ACC112 (cell line): Measurements from ENCODE around the gene SLC25A44.
A peak's percentile ranks its signal among the peaks of the same experiment; 100 is the strongest.
"Not testable (repeated sequence)": the region's sequence is repeated elsewhere in the genome, so short reads cannot be mapped to it uniquely, and the experiment has no call there.

Experiments used
- H2AFZ ChIP-seq: fragments of 200-600 bp; sonication (generic); one replicate; pipeline ENCODE4 v1.6.0; 2017; ENCODE audit warnings: antibody characterized with exemption, low read length; ENCODE audit not compliant: unreplicated experiment
- H3K27ac ChIP-seq: fragments of 200-600 bp; sonication (generic); 2 replicates; pipeline ENCODE4 v1.5.1; 2014; ENCODE audit warnings: low read depth, mild to moderate bottlenecking, antibody characterized with exemption, low read length, moderate library complexity
- H3K27me3 ChIP-seq: fragments of 200-600 bp; sonication (generic); 2 replicates; pipeline ENCODE4 v1.6.1; 2014; ENCODE audit warnings: mild to moderate bottlenecking, antibody characterized with exemption, low read length, moderate library complexity, mixed read lengths; ENCODE audit not compliant: insufficient read depth
- H3K36me3 ChIP-seq: fragments of 200-600 bp; sonication (generic); 2 replicates; pipeline ENCODE4 v1.6.1; 2016; ENCODE audit warnings: mild to moderate bottlenecking, antibody characterized with exemption, low read length, moderate library complexity, mixed read lengths; ENCODE audit not compliant: insufficient read depth
- H3K4me1 ChIP-seq: fragments of 200-600 bp; sonication (generic); one replicate; pipeline ENCODE4 v1.6.1; 2016; ENCODE audit warnings: low read length, mixed read lengths; ENCODE audit not compliant: insufficient read depth, unreplicated experiment, control insufficient read depth
- H3K4me3 ChIP-seq: fragments of 200-600 bp; sonication (generic); 2 replicates; pipeline ENCODE4 v1.5.1; 2014; ENCODE audit warnings: mild to moderate bottlenecking, low read depth, low read length
- H3K79me2 ChIP-seq: fragments of 200-600 bp; sonication (generic); one replicate; pipeline ENCODE4 v1.6.0; 2016; ENCODE audit warnings: low read length; ENCODE audit not compliant: control insufficient read depth, unreplicated experiment, insufficient read depth

Gene SLC25A44

DNA sequence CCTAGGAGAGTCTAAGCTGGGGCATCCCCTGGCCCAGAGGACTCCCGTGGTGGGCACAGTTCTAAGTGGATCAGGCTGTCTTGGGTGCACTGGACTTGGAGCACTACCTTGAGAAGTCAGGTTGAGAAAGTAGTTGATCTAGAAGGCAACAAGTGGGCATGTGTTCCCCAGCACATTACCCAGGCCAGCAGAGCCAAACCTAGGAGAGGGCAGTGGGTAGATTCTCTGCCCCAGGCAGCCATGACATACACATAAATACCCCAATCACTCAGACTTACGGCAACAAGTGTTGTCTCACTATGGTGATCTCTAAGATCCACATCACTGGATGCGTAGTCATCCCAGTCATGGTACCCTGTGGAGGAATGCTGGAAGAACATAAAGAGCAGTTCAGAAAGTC lies 17.3 kb downstream of the SLC25A44 start:
- no peaks in the 10 kb centered on the region for H3K27me3 ChIP-seq
- H3K4me3 ChIP-seq = no peak overlapping the region
- H3K36me3 ChIP-seq = no peaks in the 10 kb centered on the region
- peaks cover 4% of the 10 kb centered on the region for H3K79me2 ChIP-seq
- H3K27ac ChIP-seq = no peak overlapping the region
- peaks cover 5% of the 10 kb centered on the region for H3K4me1 ChIP-seq
- H2AFZ ChIP-seq = no peak overlapping the region

DNA sequence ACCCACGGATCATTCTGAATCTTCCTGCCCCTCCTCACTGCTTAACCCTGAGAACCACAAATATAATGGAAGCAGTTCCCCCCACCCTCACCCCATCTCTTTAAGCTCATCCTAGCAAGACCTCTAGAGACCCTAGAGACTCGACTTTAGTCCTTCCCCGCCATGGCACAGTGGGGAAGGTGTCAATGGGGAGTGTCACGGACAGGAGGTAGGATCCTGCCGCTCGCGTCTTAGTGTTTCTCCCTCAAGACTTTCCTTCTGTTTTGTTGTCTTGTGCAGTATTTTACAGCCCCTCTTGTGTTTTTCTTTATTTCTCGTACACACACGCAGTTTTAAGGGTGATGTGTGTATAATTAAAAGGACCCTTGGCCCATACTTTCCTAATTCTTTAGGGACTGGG lies 18.2 kb downstream of the SLC25A44 start:
- H3K79me2 ChIP-seq = peaks cover 4% of the 10 kb centered on the region
- H2AFZ ChIP-seq = no peak overlapping the region
- peak overlapping the region; percentile 95 for H3K4me3 ChIP-seq
- no peaks in the 10 kb centered on the region for H3K36me3 ChIP-seq
- H3K4me1 ChIP-seq = peaks cover 5% of the 10 kb centered on the region
- peak overlapping the region; percentile 96 for H3K27ac ChIP-seq
- no peaks in the 10 kb centered on the region for H3K27me3 ChIP-seq

DNA sequence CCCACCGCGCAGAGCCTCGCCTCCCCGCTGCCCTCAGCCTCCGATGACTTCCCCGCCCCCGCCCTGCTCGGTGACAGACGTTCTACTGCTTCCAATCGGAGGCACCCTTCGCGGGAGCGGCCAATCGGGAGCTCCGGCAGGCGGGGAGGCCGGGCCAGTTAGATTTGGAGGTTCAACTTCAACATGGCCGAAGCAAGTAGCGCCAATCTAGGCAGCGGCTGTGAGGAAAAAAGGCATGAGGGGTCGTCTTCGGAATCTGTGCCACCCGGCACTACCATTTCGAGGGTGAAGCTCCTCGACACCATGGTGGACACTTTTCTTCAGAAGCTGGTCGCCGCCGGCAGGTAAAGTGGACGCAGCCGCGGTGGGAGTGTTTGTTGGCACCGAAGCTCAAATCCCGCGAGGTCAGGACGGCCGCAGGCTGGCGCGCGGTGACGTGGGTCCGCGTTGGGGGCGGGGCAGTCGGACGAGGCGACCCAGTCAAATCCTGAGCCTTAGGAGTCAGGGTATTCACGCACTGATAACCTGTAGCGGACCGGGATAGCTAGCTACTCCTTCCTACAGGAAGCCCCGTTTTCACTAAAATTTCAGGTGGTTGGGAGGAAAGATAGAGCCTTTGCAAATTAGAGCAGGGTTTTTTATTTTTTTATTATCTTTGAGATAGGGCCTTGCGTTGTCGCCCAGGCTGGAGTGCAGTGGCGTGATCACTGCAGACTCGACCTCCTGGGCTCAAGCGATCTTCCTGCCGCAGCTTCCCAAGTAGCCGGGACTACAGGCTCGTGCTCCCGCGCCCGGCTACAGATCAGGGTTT lies 19.1 kb downstream of the SLC25A44 start, which contains the start of gene PMF1:
Gene PMF1 (plus strand): TSS at position 175 of the 811 bp plus-strand sequence. CDS start 9 bp downstream, at position 184.
- H3K27me3 ChIP-seq = no peaks in the 10 kb centered on the region
- H3K4me1 ChIP-seq = peaks cover 14% of the 10 kb centered on the region
- H3K27ac ChIP-seq = peak within 1 kb of the TSS; percentile 96
- H3K4me3 ChIP-seq = peak within 1 kb of the TSS; percentile 95
- H3K79me2 ChIP-seq = peaks cover 4% of the 10 kb centered on the region
- peak within 1 kb of the TSS; percentile 99 for H2AFZ ChIP-seq
- H3K36me3 ChIP-seq = no peaks in the 10 kb centered on the region

DNA sequence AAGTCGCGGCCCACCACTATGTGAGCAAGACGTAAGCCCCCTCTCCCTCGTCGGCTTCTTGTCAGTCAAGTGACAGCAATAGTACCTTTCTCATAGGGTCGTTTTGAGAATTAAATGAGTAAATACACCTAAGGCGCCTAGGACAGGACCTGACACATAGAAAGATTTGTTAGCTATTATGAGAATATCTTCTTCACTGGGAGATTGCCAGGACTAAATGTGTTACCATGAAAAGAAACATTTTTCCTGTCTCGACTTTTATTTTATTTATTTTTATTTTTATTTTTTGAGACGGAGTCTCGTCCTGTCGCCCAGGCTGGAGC lies 19.7 kb downstream of the SLC25A44 start:
- H2AFZ ChIP-seq = peak overlapping the region; percentile 72
- H3K79me2 ChIP-seq = peaks cover 4% of the 10 kb centered on the region
- peak overlapping the region; percentile 95 for H3K4me3 ChIP-seq
- peaks cover 17% of the 10 kb centered on the region for H3K4me1 ChIP-seq
- peak overlapping the region; percentile 96 for H3K27ac ChIP-seq
- no peaks in the 10 kb centered on the region for H3K27me3 ChIP-seq
- H3K36me3 ChIP-seq = no peaks in the 10 kb centered on the region

DNA sequence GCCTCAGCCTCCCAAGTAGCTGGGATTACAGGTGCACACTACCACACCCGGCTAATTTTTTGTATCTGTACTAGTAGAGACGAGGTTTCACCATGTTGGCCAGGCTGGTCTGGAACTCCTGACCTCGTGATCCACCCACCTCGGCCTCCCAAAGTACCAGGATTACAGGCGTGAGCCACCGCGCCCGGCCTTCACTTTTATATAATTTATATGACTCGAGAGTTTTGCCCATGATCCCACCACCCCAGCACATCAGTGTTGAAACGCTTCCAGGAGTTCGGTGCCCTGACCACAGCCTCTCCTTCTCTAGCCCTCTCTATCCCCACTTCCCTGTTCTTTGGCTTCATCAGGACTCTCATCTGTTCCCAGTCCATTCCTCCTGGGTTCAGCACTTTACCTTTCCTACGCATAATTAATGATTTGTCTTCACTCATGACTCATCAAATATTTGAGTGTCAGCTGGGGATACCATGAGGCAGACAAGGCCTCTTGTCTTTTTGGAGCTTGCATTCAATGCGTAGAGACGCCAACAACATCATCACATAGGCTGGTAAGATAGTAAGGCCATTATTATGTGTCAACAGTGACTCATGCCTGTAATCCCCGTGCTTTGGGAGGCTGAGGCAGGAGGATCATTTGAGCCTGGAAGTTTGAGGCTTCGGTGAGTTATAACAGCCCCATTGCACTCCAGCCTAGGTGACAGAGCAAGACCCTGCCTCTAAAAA lies 20.3 kb downstream of the SLC25A44 start:
- Histone ChIP-seq H3K27me3 (no peaks in the 10 kb centered on the region), H2AFZ (no peak overlapping the region), H3K36me3 (no peaks in the 10 kb centered on the region), H3K27ac (peak overlapping the region; percentile 96), H3K4me1 (peaks cover 17% of the 10 kb centered on the region), H3K4me3 (peak overlapping the region; percentile 95; the same call in 1 of the 2 replicates), H3K79me2 (peaks cover 6% of the 10 kb centered on the region)

DNA sequence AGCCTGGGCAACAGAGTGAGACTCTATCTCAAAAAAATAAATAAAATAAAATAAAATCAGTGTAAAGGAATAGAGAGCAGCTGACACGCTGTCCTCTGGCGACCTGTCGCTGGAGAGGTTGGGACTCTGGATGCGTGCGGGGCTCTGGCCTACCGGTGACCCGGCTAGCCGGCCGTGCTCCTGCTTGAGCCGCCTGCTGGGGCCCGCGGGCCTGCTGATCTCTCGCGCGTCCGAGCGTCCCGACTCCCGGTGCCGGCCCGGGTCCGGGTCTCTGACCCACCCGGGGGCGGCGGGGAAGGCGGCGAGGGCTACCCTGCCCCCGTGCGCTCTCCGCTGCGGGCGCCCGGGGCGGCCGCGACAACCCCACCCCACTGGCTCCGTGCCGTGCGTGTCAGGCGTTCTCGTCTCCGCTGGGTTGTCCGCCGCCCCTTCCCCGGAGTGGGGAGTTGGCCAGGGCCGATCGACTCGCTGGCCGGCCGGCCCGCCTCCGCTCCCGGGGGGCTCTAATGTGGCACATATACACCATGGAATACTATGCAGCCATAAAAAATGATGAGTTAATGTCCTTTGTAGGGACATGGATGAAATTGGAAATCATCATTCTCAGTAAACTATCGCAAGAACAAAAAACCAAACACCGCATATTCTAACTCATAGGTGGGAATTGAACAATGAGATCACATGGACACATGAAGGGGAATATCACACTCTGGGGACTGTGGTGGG lies 22.6 kb downstream of the SLC25A44 start:
- H3K4me1 ChIP-seq = peaks cover 17% of the 10 kb centered on the region
- H3K4me3 ChIP-seq, H3K36me3 ChIP-seq, H2AFZ ChIP-seq, H3K27me3 ChIP-seq, H3K79me2 ChIP-seq, H3K27ac ChIP-seq: not testable (repeated sequence)

DNA sequence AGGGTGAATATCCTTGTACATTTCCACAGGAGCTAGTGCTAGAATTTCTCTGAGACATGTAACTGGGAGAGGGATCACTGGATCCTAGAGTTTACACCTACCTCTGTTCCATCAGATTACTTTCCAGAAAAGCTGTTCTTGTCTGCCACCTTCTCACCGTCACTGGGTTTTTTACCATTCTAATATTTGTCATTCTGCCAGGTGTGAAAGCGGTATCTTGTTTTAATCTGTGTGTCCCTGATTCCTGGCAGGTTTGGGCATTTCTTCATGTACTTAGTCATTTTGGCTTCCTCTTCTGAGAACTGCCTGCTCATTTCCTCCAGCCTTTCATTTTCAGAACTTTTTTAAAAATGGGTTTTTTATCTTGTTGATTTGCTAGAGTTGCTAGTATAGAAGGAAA lies 24.0 kb downstream of the SLC25A44 start:
- peak overlapping the region; percentile 79 for H3K27ac ChIP-seq
- H3K4me1 ChIP-seq = peaks cover 21% of the 10 kb centered on the region
- peak overlapping the region; percentile 55 for H3K4me3 ChIP-seq
- H2AFZ ChIP-seq = no peak overlapping the region
- H3K79me2 ChIP-seq = peaks cover 8% of the 10 kb centered on the region
- no peaks in the 10 kb centered on the region for H3K27me3 ChIP-seq
- H3K36me3 ChIP-seq = no peaks in the 10 kb centered on the region

DNA sequence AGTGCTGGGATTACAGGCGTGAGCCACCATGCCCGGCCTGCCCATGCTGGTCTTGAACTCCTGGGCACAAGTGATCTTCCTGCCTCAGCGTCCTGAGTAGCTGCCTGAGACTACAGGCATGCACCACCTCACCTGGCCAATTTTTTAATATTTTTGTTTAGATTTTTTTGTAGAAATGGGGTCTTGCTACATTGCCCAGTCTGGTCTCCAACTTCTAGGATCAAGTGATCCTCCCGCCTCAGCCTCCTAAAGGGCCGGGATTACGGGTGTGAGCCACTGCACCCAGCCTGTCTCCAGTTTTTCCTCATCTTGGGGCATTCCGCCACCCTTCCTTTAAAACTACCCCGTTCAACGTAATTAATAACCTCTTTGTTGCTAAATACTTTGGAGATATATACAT lies 26.3 kb downstream of the SLC25A44 start:
- Histone ChIP-seq H3K27me3 (no peaks in the 10 kb centered on the region), H2AFZ (no peak overlapping the region), H3K4me3 (no peak overlapping the region), H3K4me1 (peaks cover 20% of the 10 kb centered on the region), H3K79me2 (peaks cover 4% of the 10 kb centered on the region), H3K36me3 (no peaks in the 10 kb centered on the region), H3K27ac (no peak overlapping the region)

DNA sequence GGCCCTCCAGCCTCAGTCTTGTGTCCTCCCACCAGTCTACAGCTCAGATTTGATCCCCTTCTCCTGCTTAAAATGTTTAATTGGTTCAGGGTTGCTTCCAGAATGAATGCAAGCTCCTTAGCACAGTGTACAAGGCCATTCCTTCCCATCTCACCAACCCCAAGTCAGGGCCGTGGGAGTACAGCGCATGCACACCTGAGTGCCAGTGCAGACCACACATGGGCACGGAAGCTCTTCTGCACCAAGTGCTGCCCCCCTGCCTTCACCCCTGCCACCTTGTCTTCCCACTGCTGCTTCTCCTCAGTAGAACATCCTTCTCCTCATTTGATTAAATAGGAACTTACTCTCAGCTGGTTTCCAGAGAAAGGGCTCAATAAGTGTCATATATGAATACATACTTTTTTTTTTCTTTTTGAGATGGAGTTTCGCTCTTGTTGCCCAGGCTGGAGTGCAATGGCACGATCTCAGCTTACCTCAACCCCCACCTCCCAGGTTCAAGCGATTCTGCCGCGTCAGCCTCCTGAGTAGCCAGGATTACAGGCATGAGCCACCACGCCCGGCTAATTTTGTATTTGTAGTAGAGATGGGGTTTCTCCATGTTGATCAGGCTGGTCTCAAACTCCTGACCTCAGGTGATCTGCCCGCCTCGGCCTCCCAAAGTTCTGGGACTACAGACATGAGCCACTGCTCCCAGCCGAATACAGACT lies 28.2 kb downstream of the SLC25A44 start:
- no peaks in the 10 kb centered on the region for H3K27me3 ChIP-seq
- peaks cover 4% of the 10 kb centered on the region for H3K79me2 ChIP-seq
- H3K4me1 ChIP-seq = peaks cover 20% of the 10 kb centered on the region
- H2AFZ ChIP-seq = no peak overlapping the region
- no peak overlapping the region for H3K4me3 ChIP-seq
- no peaks in the 10 kb centered on the region for H3K36me3 ChIP-seq
- H3K27ac ChIP-seq = no peak overlapping the region

DNA sequence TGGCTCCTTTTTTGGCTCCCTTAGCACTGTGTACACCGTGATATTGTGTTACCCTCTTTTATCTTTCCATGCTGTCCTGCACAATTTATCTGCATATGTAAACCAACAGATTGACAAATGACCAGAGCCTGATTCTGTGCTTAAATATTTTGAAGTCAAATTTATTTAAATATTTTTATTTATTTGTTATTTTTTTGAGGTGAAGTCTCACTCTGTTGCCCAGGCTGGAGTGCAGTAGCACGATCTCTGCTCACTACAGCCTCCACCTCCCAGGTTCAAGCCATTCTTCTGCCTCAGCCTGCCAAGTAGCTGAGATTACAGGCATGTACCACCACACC lies 31.7 kb downstream of the SLC25A44 start:
- Histone ChIP-seq H3K4me1 (peaks cover 8% of the 10 kb centered on the region), H3K79me2 (peaks cover 2% of the 10 kb centered on the region), H3K36me3 (no peaks in the 10 kb centered on the region), H3K27me3 (no peaks in the 10 kb centered on the region), H3K4me3 (no peak overlapping the region), H3K27ac (no peak overlapping the region), H2AFZ (no peak overlapping the region)
